LNCAP (cell line): ENCODE measurements around the gene GRIPAP1.
A peak's percentile ranks its signal among the peaks of the same experiment; 100 is the strongest.

Experiments
- TF ChIP-seq, protein P1 (sequence below): fragments of 450-650 bp; IDR thresholded peaks from 2 replicates; pipeline ENCODE4 v1.5.1; 2017; ENCODE audit warnings: mild to moderate bottlenecking

Gene GRIPAP1

DNA sequence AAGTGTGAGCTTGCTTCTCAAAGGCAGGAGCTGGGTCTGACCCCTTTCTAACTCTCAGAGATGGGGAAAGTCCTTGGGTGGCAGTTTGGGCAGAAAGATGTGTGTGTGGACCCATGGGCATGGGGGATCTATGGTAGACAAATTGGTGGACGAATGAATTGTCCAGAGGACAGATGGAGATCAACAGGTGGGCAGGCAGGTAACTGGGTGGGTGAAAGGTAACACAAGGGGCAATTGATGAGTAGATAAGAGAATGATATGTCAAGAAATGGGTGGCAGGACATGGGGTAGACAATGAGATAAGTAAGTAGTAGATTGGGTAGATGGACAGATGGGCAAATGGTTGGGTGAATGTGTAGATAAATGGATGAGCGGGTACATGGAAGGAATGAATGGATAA lies 27.5 kb downstream of the GRIPAP1 start:
- TF ChIP-seq, protein P1, sequence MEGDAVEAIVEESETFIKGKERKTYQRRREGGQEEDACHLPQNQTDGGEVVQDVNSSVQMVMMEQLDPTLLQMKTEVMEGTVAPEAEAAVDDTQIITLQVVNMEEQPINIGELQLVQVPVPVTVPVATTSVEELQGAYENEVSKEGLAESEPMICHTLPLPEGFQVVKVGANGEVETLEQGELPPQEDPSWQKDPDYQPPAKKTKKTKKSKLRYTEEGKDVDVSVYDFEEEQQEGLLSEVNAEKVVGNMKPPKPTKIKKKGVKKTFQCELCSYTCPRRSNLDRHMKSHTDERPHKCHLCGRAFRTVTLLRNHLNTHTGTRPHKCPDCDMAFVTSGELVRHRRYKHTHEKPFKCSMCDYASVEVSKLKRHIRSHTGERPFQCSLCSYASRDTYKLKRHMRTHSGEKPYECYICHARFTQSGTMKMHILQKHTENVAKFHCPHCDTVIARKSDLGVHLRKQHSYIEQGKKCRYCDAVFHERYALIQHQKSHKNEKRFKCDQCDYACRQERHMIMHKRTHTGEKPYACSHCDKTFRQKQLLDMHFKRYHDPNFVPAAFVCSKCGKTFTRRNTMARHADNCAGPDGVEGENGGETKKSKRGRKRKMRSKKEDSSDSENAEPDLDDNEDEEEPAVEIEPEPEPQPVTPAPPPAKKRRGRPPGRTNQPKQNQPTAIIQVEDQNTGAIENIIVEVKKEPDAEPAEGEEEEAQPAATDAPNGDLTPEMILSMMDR, result no peak

DNA sequence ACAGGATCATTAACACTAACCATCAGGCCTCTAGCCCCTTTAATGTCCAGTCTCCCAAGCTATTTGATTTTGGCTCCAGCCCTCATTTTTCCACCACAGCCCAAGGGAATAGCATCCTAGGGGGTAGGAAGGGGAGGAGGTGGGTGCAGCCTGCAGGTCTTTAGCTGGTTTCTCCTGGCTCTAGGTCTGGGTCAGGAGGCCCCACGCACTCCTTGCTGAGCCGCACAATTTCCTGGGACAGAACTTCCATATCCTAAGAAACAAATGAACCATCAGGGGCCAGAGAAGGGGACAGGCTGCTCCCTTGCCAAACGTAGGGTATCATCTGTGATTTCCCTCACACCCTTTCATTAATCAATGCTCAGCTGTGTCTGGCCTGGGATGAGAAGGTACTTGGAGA lies 28.0 kb downstream of the GRIPAP1 start:
- TF ChIP-seq, protein P1, result no peak

DNA sequence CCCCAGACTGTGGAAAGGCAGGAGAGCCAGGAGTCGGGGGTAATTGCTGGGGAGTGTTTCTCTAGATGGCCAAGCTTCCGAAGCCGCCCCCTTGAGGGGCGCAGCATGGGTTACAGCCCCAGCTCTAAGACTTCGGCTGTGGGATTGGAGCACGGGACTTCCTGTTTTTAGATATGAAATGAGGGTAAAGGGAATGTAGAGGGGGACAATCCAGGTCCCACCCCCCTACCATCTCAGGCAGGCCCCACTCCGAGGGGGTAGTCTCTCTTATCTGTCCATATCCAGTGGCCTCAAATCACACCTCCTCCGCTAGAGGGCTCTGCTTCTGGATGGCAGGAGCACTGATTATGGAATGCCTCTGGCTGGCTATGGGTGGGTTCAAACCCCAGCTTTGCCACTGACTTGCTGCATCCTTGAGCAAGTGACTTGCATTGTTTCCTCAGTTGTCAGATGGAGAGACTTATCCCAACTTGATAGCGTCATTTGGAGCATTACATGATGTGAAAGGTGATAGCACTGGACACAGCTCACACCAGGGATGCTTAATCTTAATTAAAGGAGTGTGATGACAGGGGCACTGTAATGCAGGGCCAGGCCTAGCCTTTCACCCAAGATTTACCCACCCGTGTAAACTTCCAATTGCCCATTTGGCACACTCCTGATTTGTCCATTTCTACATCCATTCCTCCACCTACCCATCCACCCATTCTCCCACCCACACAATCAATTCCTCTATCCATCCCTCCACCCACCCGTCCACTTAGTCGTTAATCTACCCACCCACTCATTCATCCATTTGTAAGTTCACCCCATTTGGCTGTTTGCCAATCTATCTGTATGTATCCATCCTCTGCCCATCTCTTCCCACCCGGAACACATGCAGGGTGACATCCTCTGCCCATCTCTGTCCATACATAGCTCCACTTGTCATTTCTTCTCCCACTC lies 29.6 kb downstream of the GRIPAP1 start:
- TF ChIP-seq, protein P1, result peak; percentile 59

DNA sequence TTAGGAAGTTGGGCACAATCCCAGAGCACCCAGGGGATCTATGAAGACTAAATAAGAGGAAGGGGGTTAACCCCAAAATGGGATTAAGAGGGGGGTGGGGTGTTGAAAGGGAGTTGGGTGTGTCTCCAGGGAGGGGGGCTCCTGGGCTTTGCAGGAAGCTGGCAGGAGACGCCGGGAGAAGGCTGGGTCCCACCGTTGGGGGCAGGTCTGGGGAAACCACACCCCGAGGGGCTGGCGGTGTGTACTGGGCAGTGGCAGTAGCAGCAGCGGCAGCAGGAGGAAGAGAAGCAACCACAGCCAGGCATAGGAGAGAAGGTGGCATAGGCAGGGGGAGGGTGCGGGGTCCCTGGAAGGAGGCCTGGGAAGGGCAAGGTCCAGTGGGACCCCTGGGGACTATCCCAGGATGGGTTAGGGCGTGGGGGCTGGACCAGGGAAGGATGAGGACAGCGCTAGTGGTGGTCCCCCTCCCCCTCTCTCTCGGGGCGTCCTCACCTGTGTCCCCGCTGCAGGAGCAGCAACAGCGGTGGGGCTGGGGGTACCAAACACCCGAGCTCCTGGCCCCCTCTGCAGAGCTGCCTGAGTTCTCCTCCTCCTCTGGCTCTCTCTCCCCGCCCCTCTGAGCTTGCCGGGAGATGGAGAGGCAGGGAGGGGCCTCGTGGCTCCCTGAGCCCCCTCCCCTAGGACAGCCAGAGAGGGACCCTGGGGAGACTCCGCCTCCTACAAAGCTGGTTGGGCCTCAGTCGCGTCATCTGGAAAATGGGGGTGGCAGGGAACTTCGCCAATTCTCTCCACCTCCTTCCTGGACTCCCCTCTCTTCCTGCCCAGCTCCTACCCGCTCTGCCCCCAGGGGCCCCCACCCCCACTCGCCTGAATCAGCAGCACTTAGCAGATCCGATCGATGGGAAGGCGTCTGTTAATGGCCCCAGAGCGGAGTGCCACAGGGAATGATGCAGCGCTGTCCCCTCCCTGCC lies 30.5 kb downstream of the GRIPAP1 start, which contains the start of gene KCND1:
Gene KCND1 (minus strand): TSS at position 596 of the 971 bp plus-strand sequence. CDS start 1,573 bp downstream, outside the sequence.
- TF ChIP-seq, protein P1, result no peak

DNA sequence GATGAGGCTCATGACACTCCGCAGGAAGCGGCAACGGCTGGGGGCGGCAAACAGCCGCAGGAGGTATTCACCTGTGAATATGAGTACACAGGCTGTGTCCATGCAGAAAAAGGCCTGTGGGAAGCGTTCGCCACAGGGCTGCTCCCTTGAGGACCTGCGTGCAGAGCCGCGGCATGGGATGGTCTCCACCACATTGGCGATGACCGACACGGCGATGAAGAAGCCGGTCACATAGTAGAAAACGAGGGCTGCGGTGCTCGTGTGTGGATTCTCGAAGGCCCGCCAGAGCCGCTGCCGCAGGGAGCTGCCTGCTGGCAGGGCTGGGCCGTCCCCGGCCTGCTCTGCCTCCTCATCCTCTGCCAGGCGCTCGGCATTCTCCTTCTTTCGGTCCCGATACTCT lies 32.6 kb downstream of the GRIPAP1 start:
- TF ChIP-seq, protein P1, result no peak

DNA sequence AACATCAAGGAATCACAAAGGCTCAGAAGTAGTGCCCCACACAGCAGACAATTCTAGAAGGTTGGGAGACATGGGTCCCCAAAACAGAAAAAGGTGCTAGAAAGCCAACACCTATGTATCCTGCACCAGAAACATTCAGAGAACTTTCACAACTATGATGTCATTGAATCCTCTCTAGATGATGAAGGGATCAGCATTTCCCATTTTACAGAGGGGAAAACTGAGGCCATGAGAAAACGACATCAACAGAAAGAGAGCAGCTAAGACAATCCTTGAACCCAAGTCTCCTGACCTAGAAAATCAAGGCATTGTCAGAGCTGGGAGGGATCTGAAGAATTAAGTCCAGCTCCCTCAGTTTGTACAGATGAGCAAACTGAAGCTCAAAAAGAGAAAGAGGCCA lies 33.7 kb downstream of the GRIPAP1 start:
- TF ChIP-seq, protein P1, result no peak

DNA sequence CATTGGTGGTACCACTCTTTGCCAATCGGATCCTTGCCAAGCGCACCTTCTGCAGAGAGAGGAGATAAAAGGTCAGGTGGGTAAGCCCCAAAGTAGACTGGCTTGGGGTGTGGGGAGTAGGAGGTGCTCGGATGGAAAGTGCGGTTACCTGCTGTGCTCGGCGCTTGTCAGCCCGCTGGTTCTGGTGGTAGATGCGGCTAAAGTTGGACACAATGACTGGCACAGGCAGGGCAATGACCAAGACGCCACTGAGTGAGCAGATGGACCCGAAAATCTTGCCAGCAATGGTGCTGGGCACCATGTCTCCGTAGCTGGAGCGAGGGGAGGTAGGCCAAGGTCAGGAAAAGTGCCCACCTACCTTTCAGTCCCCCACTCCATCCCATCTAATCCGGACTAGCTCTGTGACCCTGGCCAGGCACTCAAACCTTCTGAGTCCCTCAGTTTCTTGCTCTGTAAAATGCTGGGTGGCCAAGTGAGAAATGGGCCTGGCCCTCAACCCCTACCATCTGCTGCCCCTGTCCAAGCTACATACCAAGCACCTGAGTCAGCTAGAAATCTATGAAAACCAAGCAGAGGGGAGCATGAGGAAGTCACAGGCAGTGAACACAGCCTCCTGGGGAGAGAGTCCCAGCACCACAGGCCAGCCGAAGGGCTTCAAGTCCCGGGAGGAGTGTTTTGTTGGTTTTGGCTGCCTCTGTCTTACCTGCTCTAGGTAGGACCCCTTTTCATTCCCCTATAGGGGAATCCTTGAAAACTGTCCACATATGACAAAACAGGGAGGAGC lies 35.1 kb downstream of the GRIPAP1 start:
- TF ChIP-seq, protein P1, result no peak
